ENCODE results near the gene C10orf62.
"Not testable (repeated sequence)": the region's sequence is repeated elsewhere in the genome, so short reads cannot be mapped to it uniquely, and the experiment has no call there.

The C10orf62 gene

GRCh38 chr10:97566336-97566996, 23.1 kb upstream of the C10orf62 start:
- no peak for DNase-seq

GRCh38 chr10:97567891-97568290, 21.6 kb upstream of the C10orf62 start:
- DNase-seq = no peak

- no peak for DNase-seq
These were observed 19.3 kb upstream of the C10orf62 start for GRCh38 chr10:97570146-97570788.

GRCh38 chr10:97570789-97571471, 18.6 kb upstream of the C10orf62 start:
- no peak for DNase-seq

GRCh38 chr10:97571622-97572021, 17.9 kb upstream of the C10orf62 start:
- DNase-seq = no peak

GRCh38 chr10:97572214-97572989, 17.1 kb upstream of the C10orf62 start, which contains the start of gene ANKRD2:
TSS of gene ANKRD2 (plus strand) at chr10:97572779. CDS start at chr10:97572789, 10 bp downstream.
- peak; percentile 51 for DNase-seq

- no peak for DNase-seq
These were observed 16.5 kb upstream of the C10orf62 start for GRCh38 chr10:97573021-97573420.

GRCh38 chr10:97573672-97574071, 15.8 kb upstream of the C10orf62 start:
- no peak for DNase-seq

GRCh38 chr10:97574374-97575126, 15.0 kb upstream of the C10orf62 start:
- DNase-seq = no peak

- DNase-seq = no peak
These were observed 14.3 kb upstream of the C10orf62 start for GRCh38 chr10:97575127-97575668.

- DNase-seq = not testable (repeated sequence)
These were observed 13.0 kb upstream of the C10orf62 start for GRCh38 chr10:97576487-97576886.

- DNase-seq = no peak
These were observed 11.8 kb upstream of the C10orf62 start for GRCh38 chr10:97577701-97578100.

GRCh38 chr10:97578171-97578844, 11.2 kb upstream of the C10orf62 start:
- DNase-seq = no peak

GRCh38 chr10:97580421-97581367, 8.8 kb upstream of the C10orf62 start:
- no peak for DNase-seq

GRCh38 chr10:97582169-97582568, 7.4 kb upstream of the C10orf62 start:
- no peak for DNase-seq

- DNase-seq = no peak
These were observed 6.0 kb upstream of the C10orf62 start for GRCh38 chr10:97583476-97583875.

GRCh38 chr10:97584060-97584797, 5.3 kb upstream of the C10orf62 start, which contains the start of gene HOGA1:
TSS of gene HOGA1 (plus strand) at chr10:97584389. CDS start at chr10:97584704, 315 bp downstream.
- DNase-seq = no peak

GRCh38 chr10:97584798-97585438, 4.6 kb upstream of the C10orf62 start:
- DNase-seq = no peak

- no peak for DNase-seq
These were observed 4.1 kb upstream of the C10orf62 start for GRCh38 chr10:97585439-97585811.

All from CD4-positive, alpha-beta T cell treated with Interleukin-12 subunit alpha and Interleukin-12 subunit beta, for 1 hour (primary cell).